Lower leg skin (tissue), 3 donors: ENCODE data around the gene NAA11.

Experiments
- POLR2A ChIP-seq, 2 donors: fragments of 450-650 bp; IDR thresholded peaks; one replicate each; pipeline ENCODE4 v1.6.1; 2016 to 2017; ENCODE audit warnings: antibody characterized with exemption in 2 of 2, mild to moderate bottlenecking in 1 of 2, moderate library complexity in 1 of 2
- TF ChIP-seq, protein P1 (sequence below), 3 donors: fragments of 450-650 bp; IDR thresholded peaks; one replicate each; pipeline ENCODE4 v1.5.1; 2016; ENCODE audit warnings: antibody characterized with exemption in 3 of 3, mild to moderate bottlenecking in 3 of 3, moderate library complexity in 2 of 3

DNA sequence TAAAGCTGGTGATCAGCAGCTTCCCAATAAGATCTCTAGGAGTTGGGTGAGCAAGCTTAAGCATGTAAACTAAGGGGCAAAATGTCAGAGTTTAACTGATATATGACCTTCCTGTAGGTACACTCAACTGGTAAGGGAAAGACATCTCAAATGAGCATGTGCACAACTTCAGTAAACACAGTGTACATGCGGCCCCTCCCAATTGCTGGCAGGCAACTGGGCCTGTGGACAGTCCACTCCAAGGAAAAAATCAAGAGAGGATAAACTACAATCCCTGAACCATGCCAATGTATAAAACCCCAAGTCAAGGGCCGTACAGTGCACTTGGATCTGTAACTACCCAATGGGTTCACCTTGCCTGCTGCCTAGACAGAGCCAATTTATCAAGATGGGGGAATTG is 4.9 kb upstream of the NAA11 start:
- TF ChIP-seq, protein P1, sequence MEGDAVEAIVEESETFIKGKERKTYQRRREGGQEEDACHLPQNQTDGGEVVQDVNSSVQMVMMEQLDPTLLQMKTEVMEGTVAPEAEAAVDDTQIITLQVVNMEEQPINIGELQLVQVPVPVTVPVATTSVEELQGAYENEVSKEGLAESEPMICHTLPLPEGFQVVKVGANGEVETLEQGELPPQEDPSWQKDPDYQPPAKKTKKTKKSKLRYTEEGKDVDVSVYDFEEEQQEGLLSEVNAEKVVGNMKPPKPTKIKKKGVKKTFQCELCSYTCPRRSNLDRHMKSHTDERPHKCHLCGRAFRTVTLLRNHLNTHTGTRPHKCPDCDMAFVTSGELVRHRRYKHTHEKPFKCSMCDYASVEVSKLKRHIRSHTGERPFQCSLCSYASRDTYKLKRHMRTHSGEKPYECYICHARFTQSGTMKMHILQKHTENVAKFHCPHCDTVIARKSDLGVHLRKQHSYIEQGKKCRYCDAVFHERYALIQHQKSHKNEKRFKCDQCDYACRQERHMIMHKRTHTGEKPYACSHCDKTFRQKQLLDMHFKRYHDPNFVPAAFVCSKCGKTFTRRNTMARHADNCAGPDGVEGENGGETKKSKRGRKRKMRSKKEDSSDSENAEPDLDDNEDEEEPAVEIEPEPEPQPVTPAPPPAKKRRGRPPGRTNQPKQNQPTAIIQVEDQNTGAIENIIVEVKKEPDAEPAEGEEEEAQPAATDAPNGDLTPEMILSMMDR (IDR thresholded peaks at IDR 0.05) = no peak
- no peak for TF ChIP-seq POLR2A (IDR thresholded peaks at IDR 0.05)
